ENCODE results near the gene CCDC172.
"Not testable (repeated sequence)": the region's sequence is repeated elsewhere in the genome, so short reads cannot be mapped to it uniquely, and the experiment has no call there.

Gene CCDC172

DNA sequence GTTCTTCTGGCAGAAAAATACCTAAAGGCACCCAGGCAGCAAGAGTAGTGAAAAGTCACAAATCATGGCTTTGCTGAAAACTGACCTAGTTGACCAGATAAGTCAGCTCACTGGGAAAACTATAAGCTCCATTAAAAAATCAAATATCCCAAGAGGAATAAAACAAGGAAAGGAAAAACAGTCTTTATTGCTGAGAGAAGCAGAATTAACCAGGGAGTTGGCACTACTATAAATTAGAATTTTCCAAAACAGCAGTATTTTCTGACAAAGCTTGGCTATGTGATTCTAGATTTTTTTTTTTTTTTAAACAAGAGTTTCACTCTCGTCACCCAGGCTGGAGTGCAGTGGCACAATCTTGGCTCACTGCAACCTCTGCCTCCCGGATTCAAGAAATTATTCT, 12.6 kb downstream of the CCDC172 start:
- no peak for DNase-seq (ENCODE audit: low read depth)

DNA sequence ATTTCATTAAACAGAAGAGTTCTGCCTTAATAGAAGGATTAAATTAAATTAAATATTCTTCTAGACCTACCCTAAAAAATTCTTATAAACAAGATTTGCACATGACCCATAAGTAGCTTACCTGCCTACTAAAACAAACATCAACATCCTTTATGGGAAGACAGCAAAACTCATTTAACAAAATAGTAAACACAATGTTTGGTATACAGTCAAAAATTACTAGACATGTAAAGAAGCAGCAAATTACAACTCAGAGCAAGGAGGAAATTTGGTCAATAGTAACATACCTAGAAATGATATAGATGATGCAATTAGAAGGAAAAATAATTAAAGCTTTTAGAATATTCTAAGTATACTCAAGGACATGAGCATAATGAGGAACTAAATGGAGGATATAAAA, 27.9 kb downstream of the CCDC172 start:
- no peak for DNase-seq (ENCODE audit: low read depth)

DNA sequence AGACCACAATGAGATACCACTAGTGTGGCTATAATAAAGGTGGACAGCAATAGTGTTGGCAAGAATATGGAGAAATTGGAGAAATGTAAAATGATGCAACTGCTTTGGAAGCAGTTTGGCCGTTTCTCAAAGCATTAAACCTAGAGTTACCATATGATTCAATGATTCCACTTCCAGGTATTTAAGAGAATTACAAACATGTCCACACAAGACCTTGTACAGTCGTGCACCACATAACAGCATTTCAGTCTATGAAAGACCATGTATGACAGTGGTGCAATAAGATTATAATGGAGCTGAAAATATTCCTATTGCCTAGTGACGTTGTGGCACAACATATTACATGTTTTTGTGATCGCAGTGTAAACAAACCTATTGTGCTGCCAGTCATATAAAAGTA, 29.6 kb downstream of the CCDC172 start:
- no peak for DNase-seq (ENCODE audit: low read depth)

DNA sequence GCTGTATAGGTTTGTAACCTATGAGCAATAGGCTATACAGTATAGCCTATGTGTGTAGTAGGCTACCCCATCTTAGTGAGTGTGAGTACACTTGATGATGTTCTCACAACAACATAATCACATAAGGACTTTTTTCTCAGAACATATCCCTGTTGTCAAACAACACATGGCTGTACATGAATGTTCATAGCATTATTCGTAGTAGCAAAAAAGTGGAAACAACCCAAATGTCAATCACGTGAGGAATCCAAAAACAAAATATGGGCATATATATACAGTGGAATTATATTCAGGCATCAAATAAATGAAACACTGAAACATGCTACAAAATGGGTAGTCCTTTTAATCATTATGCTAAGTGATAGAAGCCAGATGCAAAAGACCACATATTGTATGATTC, 31.1 kb downstream of the CCDC172 start:
- no peak for DNase-seq (ENCODE audit: low read depth)

DNA sequence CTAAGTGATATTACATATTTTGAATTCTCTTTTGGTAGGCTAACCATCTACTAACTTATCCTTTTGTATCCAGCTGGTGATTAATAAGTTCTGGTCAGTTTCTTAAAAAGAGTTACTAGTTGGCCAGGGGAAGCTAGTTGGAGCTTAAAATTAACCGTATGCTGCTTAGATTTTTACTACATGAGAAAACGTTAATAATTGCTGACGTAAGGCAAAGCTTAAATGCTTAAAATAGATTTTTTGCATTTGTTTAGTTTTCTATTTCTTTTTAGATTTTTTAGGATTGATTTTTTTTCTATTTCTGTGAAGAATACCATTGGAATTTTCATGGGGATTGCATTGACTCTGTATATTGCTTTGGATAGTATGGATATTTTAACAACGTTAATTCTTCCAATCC, 32.6 kb downstream of the CCDC172 start:
- DNase-seq (ENCODE audit: low read depth), result no peak

DNA sequence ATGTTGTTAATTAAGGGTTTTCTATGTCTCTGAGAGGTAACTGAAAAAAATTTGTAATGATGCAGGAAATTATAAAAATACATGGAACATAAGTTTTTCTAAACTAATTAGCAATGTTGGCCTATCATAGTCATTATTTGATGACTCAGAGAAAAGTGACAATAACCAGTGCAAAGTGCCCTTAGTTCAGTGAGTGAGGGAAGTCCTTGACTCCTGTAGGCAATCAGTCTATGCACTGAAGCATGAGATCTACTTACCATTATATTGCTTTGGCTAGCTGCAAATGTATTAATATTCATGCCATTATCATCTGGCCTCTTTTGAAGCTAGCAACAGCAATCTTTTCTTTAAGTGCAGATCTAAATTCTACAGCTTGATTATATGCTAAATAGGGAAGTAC, 40.6 kb downstream of the CCDC172 start:
- no peak for DNase-seq (ENCODE audit: low read depth)

DNA sequence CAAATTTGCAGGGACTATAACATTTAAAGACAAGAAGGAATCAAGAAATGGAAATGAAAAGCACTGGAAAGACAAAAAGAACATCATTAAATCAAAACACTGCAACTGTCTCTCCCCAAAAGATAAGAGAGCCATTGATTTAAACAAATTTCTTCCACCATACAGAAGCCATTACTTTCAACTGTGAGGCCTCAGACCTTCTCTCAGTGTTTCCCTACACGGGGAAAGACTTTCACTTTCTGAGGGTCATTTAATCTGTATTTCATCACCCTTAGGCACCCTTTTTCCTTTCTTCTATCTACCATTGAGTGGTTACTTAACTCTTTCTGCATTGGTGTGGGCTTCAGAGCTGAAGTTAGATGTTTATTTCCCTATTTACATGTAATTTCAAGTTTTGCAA, 47.5 kb downstream of the CCDC172 start:
- DNase-seq (ENCODE audit: low read depth), result no peak

DNA sequence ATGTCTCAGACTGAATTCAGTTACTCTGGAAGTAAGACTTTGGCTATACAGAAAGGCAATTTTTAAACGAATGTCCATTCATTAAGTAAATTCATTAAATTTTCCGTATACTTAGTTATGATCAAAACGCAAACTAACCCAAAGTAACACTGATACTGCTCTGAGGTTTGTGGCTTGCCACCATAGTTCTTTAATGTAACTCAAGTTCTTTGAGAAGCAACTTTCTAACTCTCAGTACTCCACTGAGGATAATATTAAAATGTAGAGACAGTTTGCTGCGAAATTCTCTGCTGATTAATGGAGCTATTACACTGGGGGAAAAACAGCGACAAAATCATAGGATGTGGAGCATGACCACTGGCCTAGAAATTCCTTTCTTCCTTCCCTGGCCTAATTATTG, 58.0 kb downstream of the CCDC172 start:
- no peak for DNase-seq (ENCODE audit: low read depth)

DNA sequence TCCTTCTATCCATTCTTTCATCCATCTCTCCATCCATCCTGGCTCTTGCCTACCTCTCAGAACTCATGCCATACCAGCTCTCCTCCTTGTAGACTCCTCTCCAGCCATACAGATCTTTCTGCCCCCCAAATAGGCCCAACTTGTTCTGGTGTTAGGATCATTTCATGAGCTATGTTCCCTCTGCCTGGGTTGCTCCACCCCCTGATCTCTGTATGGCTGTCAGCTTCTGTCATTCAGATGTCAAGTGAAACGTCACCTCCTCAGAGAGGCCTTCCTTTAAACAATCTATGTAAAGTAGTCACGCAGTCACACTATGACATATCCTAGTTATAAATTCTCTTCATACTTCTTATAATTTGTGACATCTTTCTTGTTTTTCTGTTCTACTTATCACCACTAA, 61.1 kb downstream of the CCDC172 start:
- no peak for DNase-seq (ENCODE audit: low read depth)

DNA sequence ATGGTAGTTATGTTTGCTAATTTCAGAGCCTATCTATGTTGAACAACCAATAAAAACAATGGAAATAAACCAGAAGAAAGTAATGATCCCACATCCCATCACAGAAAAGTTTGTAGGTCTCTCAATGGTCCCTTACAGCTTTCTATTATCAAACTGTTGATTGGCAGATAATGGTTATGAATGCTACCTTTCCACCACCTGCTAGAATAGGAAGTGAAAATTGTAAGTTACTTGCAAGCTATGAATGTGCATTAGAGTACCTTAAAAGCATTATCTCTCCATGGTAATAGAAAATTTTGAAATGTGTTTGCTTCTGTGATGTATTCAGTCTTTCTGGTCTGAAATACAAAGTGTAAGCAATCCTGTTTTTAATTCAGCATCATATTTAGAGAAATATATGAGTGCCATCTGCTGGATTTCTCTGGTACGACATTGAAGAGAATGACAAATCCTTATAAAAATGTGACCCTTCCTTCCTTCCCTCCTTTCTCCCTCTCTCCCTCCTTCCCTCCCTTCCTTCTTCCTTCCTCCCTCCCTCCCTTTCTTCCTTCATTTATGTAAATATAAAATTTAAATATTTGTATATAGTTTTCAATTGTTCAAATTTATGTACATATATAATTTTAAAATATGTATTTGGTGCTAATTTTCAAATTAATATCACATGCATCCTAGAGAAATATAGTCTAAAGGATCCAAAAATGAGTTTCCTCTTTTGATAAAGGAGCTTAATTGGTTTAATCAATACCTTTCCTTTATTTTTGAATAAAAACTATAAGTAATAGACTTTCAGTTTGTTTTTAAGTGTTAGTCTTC, 62.0 kb downstream of the CCDC172 start:
- DNase-seq (ENCODE audit: low read depth), result no peak

DNA sequence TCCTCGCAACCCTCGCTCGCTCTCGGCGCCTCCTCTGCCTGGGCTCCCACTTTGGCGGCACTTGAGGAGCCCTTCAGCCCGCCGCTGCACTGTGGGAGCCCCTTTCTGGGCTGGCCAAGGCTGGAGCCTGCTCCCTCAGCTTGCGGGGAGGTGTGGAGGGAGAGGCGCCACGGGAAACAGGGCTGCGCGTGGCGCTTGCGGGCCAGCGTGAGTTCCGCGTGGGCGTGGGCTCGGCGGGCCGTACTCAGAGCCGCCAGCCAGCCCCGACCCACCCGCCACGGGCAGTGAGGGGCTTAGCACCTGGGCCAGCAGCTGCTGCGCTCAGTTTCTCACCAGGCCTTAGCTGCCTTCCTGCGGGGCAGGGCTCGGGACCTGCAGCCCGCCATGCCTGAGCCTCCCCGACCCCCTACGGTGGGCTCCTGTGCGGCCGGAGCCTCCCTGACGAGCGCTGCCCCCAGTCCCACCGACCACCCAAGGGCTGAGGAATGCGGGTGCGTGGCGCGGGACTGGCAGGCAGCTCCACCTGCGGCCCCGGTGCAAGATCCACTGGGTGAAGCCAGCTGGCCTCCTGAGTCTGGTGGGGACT, 69.1 kb downstream of the CCDC172 start:
- DNase-seq (ENCODE audit: low read depth), result not testable (repeated sequence)

DNA sequence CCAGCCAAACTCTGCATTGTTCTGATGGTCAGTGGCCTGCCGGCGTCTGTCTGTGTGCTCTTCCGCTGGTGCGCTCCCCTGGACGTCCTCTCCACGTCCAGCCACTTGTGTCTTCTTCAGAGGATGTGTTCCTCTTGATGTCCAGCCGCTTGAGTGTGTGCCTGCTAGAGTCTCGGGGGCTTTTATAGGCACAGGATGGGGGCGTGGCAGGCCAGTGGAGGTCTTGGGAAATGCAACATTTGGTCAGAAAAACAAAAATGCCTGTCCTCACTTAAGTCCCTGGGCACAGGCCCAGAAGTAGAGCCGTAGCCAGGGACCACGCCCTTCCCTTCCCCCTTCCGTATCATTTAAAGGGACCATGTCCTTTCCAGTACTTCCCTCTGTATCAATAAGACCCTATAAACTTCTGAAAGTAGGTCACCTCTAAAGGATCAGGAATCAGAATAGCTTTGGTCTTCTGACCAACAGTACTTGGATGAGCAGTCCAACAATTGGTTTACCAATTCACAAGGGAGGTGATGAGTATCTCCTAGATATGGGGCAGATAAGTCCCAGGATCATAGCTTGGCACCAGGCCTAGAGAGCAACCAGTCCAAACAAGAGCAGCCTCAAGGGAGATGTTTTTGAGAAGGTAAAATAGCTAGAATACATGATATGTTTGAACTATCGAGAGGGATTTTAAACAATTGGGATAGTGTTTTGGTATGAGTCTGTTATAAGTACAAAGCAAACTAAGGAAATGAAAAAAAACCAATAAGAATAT, 71.2 kb downstream of the CCDC172 start:
- DNase-seq (ENCODE audit: low read depth), result no peak

DNA sequence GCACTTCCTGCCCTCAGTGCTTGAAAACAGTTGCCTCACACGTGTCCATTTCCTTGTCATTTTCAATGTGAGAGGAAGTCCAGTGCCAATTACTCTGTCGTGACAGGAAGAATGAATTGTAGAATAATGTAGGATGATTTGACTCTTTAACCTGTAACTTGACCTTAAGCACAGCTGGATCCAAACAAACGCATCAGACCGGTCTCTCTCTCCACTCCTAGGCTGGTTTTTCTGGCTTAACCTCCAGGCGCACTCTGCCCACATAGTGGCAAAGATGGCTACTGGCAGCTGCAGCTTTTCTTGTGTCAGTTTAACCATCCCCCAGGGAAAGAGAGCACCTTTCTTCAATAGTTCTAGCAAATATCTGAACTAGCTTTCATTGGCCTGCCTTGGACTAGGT, 74.0 kb downstream of the CCDC172 start:
- DNase-seq (ENCODE audit: low read depth), result no peak

DNA sequence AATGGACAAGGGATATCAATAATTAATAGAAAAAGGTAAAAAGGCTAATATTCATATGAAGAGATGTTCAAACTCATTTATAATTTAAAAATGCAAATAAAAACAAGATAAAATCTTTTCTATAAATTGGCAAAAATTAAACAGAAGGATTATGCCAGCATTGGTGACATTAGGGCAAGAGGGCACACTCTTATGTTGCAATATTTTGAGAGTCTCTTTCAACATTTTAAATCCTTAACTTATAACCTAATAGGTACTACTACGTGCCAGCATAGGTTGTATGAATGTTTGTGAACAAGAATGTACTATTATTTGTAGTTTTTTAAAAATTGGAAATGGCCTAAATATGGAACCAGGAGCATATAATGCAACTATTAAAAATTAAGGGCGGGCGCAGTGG, 78.6 kb downstream of the CCDC172 start:
- DNase-seq (ENCODE audit: low read depth), result no peak

DNA sequence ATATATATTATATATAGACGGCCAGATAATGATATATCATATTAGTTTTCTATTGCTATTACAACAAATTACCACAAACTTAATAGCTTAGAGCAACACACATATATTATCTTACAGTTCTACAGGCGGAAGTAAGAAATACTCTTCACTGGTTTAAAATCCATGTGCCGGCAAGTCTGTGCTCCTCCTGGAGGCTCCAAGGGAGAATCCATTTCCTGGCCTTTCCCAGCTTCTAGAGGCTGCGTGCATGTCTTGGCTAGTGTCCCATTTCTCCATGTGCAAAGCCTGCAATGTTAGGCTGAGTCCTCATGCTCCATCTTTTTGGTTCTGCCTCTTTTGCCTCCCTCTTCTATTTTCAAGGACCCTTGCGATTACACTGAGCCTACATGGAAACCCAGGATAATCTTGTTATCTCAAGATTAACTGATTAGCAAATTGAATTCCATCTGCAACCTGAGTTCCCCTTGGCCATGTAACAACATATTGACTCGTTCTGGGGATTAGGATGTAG, 79.5 kb downstream of the CCDC172 start:
- no peak for DNase-seq (ENCODE audit: low read depth)

DNA sequence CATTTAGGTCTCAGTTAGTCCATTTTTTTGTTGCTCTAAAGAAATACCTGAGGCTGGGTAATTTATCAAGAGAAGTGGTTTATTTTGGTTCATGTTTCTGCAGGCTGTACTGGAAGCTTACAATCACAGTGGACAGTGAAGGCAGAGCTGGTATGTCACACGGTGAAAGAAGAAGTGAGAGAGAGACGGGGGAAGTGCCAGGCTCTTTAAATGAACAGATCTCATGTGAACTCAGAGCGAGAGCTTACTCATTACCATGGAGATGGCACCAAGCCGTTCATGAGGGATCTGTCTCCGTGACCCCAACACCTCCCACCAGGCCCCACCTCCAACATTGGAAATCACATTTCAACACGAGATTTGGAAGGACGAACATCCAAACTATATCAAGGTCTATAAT, 84.5 kb downstream of the CCDC172 start:
- DNase-seq (ENCODE audit: low read depth), result no peak

DNA sequence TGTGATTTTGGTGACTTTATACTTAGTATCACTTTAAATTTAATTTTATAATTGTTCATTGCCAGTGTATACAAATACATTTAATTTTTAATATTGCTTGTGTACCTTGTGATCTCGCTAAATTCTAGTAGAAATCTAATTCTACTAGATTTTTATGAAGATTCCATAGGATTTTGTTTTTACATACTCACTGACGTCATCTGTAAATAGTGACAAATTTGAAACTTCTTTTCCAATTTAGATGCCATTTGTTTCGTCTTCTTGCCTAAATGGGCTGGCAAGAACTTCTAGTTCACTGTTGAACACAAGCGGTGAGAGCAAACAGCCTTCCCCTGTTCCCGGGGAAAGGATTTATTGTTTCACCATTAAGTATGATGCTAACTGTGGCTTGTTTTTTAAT, 86.1 kb downstream of the CCDC172 start:
- DNase-seq (ENCODE audit: low read depth), result no peak

DNA sequence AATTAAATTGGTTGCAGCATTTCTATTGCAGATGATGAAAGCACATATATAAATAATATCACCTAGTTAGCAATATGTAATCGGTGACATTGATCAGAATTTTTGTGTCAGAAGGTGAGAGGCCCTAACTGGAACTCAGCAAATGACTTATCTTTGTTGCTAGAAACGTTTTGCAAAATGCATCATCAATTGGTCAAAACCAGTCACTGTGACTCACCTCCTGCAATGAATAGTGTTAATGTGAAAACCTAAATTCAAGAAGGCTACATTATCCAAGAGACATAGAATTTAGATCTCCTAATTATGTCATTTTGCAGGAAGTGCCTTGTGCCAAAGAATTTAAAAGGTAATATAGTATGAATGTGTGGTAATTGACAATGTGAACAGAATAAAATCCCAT, 93.6 kb downstream of the CCDC172 start:
- no peak for DNase-seq (ENCODE audit: low read depth)

DNA sequence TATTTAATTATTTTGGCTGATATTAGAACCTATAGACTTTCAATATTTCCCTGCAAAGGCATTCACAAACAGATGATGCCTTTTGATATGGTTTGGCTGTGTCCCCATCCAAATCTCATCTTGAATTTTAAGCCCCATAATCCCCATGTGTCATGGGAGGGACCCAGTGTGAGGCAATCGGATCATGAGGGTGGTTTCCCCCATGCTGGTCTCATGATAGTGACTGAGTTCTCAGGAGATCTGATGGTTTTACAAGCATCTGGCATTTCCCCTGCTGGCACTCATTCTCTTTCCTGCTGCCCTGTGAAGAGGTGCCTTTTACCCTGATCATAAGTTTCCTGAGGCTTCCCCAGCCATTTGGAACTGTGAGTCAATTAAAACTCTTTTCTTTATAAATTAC, 94.1 kb downstream of the CCDC172 start:
- no peak for DNase-seq (ENCODE audit: low read depth)

DNA sequence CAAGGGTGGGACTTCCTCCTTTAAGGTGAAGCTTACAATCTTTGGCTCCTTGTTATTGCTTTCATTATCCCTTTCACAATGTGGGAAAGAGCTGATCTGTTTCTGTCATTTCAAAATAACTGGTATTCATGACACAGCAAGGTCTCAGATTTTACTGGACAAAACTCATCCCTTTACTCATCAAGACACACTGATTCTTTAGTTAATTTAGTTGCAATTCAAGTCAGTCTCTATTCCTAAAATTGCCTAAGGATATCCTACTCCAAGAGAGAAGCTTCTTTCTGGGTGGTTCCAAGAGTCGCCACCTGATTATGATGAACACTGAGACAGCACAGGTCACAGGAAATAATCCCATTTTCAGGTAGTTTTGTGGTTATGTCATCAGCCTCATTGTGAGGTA, 97.6 kb downstream of the CCDC172 start:
- no peak for DNase-seq (ENCODE audit: low read depth)

DNA sequence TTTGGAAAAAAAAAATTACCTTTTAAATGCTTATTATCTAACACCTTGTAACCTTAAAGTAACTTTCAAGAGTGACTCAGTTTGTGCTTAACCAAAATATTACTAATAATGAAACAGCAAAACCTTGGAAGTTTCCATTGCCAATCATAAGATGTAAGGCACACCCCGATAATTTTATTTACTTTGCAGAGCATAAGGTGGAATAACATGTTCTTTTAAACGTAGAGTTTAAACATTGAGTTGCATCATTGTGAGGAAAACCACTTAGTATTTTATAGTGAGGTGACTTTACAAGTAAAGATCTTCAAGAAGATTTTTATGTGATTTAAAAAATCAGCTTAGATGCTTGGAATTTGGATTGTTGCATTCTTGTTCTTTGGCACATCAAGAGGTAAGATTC, 103.4 kb downstream of the CCDC172 start, which contains the start of gene PNLIPRP3:
PNLIPRP3 (plus strand) TSS at position 177 of the 400 bp plus-strand sequence; CDS start at position 343, 166 bp downstream.
- no peak for DNase-seq (ENCODE audit: low read depth)

DNA sequence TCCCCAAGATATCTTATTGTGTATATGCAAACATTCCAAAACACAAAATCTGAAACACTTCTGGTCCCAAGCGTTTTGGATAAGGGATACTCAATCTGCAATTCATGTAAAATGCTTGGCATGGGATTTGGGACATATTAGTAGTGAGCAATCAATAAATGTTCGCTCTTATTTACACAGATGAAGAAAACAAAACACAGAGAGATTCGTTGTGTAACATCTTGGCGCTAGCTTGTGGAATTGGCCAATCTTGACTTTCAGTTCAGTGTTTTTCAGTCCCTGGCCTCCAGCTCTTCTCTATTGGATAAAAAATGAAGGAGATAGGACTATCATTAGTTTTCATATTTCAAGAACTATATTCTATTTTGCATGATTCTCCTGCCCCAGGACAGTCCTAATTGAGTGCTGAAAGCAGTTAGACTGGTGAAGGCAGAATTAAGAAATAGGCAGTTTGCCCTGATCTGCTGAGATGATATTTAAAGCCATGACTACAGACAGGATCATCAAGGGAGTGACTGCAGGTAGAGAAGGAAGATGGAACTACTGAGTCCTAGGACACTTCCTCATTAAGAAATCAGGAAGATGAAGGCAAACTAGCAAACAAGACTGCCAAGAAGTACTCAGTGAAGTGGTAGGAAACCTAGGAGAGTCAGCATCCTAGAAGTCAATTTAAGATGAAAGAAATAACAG, 105.2 kb downstream of the CCDC172 start:
- DNase-seq (ENCODE audit: low read depth), result no peak
